Endometrial microvascular endothelial cells (primary cell): Measurements from ENCODE around the gene ATF5. TPM values are rescaled to one million over a fixed set of nuclear protein-coding genes. Genes with fewer than 3 reads are reported as not detected.

Source experiments
- in situ Hi-C: cut with HindIII; loops from 2 replicates; pipeline ENCODE4 v1.10.0; 2017; ENCODE audit warnings: low sequenced_read_pairs, low pct_unique_long_range_greater_than_20kb; ENCODE audit errors: inconsistent ontology term
- total RNA-seq: library from RNA; depleted of rRNA; stranded (reverse); fragments of >200 nt; gene quantifications from one replicate; pipeline ENCODE4 v1.2.3, GENCODE V29; 2015; ENCODE audit errors: inconsistent ontology term

ATF5 gene
- total RNA-seq: 26.7 TPM

GRCh38 chr19:49929121-49929610 lies at the start of gene ATF5, which contains the start of gene NUP62:
ATF5 (plus strand) TSS chr19:49929205; CDS start chr19:49930851, 1,646 bp downstream.
NUP62 (minus strand) TSS chr19:49929504; CDS start chr19:49909807, 19,697 bp downstream.
- in situ Hi-C loops: no loop called here

DNA sequence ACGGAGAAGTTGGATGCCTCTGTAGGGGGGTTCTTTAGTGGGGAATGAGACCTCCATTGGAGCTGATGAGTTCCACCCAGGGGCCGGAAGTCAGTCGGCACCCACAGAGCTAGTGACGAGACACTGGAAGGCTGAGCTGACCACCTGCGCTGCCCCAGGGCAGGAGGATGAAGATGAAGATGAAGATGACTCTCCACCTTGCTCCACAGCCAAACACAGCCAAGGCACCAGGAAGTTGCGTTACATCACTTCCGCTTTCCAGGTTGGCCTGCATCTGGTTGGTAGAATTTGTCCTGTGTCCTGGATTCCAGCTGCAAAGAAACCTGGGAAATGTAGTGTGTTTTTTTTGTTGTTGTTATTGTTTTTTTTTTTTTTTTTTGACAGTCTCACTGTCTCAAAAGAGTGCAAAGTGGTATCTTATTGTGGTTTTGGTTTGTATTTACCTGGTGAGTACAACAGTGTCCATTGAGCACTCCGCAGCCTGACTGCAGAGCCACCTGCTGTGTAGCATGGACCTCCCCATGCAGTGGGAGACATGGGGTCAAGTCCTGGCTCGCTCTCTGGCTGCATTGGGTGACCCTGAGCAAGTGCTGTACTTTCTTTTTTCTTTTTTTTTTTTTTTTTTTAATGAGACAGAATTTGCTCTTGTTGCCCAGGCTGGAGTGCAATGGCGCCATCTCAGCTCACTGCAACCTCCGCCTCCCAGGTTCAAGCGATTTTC lies 49.6 kb upstream of the ATF5 start:
- in situ Hi-C loops: no loop called here

- in situ Hi-C loops: no loop called here
Observed at GRCh38 chr19:49880162-49880869, 48.7 kb upstream of the ATF5 start.

- in situ Hi-C loops: no loop called here
Observed at GRCh38 chr19:49881186-49881585, 47.8 kb upstream of the ATF5 start.

DNA sequence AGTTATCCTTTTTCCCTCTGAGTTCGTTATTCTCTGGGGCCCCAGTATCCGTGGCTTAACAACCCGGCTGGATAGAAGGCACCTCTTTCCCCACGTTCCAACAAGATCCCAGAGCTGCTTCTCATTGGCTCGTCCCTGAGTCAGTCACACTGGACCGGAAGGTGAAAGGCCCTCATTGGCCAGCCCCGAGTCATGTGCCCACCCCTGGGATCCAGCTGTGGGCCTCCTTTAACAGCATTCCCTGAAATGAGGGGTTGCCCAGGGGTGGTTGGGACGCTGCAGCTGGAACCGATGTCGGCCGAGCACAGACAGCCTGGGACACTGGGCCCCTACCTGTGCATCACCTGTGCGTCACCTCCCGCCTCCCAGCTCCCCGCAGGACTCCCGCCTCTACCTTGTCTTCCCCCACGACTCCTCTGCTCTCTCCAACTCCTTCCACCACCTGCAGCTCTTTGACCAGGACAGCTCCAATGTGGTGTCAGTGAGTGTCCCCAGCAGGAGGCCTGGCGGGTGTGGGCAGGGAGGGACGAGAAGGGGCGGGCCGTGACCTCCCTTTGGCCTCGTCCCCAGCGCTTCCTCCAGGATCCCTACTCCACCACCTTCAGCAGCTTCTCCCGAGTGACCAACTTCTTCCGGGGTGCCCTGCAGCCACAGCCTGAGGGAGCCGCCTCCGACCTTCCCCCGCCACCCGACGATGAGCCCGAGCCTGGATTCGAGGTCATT lies 47.2 kb upstream of the ATF5 start:
- in situ Hi-C loops: no loop called here

- in situ Hi-C loops: no loop called here
Observed at GRCh38 chr19:49882643-49883042, 46.4 kb upstream of the ATF5 start.

DNA sequence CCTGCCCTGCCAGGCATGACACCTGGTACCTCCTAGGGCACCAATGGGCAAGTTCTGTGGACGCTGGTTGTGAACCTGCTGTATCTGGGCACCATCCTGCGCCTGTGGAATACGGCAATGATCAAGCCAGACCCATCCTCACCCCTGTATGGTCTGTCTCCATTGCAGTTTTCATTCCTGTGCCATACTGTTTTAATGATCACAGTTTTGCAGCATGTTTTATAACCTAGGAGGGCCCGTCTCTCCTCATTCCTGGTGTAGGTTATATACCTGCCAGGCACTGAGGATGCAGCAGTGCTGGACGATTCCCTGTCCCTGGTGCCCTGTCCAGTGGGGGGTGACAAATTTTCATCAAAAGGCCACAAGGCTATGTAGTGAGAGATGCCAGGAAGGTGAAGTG lies 45.9 kb upstream of the ATF5 start:
- in situ Hi-C loops: no loop called here

GRCh38 chr19:49884109-49884508 lies 44.9 kb upstream of the ATF5 start:
- in situ Hi-C loops: no loop called here

DNA sequence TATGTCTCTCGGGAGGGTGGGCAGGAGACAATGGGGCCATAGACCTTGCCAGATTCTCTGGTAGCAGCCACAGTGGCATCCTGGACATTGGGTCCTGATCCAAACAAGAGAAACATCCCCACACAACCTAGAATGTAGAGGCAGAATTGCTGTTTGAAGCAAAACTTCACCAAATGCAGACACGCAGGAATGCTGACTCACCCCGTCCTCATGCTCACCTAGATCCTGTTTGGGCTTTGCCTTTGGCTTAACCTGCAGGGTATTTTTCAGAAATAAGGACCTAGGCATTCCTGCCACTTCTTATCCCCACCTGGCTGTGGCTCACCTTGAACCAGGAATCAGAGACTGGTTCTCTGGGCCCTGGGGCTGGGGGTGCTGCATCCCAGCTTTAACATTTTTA lies 44.2 kb upstream of the ATF5 start:
- in situ Hi-C loops: no loop called here

GRCh38 chr19:49887037-49887664 lies 41.9 kb upstream of the ATF5 start:
- in situ Hi-C loops: no loop called here

DNA sequence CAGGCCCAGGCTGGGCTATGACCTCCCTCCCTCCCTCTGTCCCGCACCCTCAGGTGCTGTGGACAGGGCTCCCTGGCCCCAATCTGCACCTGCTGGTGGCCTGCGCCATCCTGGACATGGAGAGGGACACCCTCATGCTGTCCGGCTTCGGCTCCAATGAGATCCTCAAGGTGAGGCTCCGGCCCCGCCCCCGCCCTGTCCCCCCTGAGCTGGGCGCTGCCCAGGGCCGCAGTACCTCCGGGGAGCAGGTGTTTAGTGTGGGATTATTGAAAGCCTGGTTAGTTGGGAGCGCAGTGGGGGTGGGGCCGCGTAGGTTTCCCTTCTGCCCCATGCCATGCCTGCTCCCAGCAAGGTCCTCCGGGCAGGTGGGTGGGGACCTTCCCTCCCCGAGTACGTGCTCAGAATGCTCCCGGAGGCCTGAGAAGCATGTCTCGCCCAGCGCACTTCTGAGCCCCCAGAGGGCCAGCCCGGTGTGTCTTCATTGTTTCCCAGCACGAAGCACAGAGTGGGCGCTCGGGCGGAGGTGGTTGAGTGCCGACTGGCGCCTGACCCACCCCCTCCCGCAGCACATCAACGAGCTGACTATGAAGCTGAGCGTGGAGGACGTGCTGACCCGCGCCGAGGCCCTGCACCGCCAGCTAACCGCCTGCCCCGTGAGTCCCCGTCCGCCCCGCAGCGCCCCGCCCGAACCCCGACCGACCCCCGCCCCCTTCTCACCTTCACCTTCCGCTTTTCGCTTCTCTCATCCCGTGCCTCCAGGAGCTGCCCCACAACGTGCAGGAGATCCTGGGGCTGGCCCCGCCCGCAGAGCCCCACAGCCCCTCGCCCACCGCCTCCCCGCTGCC lies 41.1 kb upstream of the ATF5 start:
- in situ Hi-C loops: no loop called here

DNA sequence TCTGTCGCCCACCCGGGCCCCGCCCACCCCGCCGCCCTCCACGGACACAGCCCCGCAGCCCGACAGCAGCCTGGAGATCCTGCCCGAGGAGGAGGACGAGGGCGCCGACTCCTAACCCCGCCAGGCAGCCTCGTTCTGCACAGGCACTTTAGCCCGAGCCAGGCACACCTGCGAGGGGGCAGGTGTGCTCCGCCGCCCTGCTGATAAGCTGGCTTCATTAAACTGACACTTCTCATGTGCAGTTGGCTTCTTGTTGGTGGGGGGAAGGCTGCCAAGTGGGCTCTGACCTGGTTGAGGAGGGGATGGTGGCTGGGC lies 40.5 kb upstream of the ATF5 start:
- in situ Hi-C loops: no loop called here

DNA sequence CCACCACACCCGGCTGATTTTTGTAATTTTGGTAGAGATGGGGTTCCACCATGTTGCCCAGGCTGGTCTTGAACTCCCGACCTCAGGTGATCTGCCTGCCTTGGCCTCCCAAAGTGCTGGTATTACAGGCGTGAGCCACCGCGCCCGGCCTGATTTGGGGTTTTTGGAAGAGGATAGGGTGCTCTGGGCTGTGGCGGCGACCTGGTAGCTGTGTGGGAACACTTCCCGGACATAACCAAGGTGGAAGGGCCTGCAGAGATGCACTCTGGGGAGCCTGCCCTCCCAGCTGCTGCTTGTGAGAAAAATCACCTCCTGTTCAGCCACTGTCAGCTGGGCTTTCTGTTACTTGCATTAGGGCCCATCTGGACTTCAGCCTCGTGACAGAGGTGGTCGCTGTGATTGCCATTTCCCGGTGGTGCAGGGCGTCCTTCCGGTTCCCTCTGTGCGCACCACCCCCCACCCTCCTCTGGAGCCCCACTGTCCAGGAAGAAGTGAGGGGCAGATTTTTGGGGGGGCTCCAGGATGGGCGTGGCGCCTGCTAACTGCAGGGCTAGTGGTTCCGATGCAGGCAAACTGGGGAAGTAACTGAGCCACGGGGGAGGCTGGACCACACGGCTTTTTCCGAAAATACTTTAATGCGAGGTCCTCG lies 39.8 kb upstream of the ATF5 start:
- in situ Hi-C loops: no loop called here

DNA sequence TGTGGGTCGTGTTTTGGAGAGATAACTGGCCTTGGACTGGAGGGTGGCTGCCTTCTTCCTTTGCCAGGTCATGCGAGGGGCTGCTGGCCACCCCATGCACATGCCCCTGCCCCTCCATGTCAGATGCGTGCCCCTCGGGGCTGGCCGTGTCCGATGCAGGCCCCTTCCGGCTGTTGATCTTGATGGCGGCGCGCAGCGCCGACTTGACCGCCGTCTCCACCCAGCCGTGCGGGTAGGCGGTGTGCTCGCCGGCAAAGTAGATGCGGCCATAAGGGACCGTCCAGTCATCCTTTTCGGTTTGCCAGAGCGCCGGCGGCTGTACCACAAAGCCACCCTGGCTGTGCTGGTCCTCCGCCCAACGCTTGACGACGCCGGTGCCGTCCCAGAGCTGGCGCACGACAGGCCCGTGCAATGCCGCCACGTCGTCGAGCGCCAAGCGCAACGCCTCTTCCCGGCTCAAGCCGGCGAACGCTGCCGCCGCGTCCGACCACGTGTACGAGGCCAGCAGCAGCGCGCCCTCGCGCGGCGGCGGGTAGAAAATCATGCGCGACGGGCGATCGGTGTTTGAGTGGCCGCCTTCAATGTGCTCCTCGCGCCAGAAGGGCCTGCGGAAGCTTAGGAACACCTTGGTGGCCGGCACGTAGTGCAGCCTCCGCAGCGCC lies 39.2 kb upstream of the ATF5 start:
- in situ Hi-C loops: no loop called here

GRCh38 chr19:49890349-49891311 lies 38.4 kb upstream of the ATF5 start:
- in situ Hi-C loops: no loop called here

GRCh38 chr19:49891393-49891792 lies 37.6 kb upstream of the ATF5 start:
- in situ Hi-C loops: no loop called here
